NCI-H446 treated with DMSO at 0.1 percent for 48 hours (cell line): ENCODE results near the gene LDB2.

Experiments
- DNase-seq: peaks from one replicate; lab custom pipeline; 2025; lab: John Stamatoyannopoulos, UW

LDB2 gene

DNA sequence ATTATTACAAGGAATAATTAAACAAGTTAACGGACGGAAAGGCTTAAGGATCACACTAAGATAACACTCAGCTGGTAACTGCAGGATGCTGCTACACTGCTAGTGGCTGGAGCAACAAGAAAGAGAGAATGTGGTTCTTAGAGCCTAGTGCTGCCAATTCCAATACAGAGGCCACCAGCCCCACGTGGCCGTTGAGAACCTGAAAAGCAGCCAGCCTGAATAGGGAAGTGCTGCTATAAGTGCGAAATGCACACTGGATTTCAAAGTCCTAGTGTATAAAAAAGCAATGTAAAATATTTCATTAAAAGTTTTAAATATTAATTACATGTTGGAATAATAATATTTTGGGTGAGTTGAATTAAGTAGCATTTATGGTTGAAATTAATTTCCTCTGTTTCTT lies 414.9 kb downstream of the LDB2 start:
- no peak for DNase-seq

DNA sequence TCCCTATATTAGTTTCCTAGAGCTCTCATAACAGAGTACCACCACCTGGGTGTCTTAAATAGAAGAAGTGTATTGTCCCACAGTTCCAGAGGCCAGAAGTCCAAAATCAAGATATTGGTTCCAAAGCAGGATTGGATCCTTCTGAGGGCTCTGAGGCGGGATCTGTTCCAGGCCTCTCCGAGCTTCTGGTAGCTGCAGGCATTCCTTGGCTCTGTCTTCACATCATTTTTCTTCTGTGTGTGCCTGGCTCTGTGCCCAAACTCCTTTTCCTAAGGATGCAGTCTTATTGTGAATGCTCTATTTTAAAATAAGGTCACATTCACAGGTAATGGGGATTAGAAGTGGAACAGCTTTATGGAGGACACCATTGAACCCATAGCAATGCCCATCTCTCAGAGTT lies 418.4 kb downstream of the LDB2 start:
- DNase-seq, result no peak

DNA sequence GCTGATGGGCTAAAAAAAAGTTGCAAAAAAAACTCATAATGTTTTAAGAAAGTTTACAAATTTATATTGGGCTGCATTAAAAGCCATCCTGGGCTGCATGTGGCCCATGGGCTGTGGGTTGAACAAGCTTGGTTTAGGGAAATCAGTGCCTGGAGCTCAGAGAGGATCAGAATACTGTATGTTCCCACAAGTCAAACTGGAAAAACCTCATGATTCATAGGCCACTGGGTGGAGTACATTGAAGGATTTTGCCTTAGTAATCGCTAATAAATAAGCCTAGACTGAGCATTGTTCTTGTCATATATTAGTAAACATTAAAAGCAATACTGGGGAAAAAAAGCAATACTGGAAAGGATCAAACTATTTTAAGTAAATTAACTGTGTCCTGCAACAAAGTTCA lies 425.9 kb downstream of the LDB2 start:
- no peak for DNase-seq

DNA sequence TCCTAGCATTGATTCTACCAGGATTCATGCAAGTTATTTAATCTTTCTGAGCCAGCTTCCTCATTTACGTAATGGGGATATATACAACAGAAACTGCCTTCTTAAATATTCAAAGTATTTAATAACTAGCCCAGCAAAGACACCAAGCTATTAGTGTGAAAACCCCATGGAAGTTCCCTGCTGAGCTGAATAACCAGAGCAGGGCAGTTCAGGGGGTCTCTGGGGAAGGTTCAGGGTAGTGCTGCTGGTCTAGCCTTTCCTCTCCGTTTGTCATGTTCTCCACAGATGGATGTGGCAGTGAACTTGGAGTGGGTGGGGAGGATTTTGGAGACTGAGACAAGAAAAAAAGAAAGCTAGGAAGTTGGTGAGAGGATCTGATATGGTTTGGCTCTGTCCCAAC lies 431.4 kb downstream of the LDB2 start:
- no peak for DNase-seq

DNA sequence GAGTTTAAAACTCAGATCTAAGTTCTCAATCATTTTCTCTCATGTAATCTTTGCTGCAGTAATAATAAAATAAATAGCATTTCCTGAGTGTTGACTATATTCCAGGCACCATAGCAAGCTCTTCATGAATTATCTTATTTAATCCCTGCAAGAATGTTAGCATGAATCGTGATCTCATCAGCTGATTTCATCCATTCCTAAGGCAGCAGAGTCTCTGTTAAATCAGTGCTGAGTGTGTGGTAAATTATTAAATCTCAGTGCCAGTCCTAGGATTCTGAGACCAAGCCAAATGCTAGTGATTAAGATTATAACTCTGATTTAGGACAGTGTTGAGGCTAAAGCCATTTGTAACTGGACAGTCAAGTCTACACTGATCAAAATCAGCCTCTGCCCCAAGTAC lies 431.9 kb downstream of the LDB2 start:
- no peak for DNase-seq

DNA sequence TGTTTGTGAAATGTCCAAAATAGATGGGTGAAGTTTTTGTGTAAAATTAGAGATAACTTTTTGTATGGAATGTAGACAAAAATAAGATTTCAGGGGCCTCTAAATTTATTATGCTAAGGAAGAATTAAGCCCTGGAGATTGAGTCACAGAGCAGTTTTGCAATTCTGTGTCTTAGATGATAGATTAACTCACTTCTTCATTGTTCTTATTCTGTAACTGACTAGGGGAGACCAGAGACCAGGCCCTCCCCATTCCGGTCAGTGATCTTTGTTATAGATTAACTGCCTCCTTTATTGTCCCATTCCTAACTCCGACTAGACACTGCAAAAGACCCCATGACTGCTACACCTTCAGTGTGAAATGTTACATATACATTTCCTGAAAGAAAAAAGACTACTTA lies 433.8 kb downstream of the LDB2 start:
- no peak for DNase-seq

DNA sequence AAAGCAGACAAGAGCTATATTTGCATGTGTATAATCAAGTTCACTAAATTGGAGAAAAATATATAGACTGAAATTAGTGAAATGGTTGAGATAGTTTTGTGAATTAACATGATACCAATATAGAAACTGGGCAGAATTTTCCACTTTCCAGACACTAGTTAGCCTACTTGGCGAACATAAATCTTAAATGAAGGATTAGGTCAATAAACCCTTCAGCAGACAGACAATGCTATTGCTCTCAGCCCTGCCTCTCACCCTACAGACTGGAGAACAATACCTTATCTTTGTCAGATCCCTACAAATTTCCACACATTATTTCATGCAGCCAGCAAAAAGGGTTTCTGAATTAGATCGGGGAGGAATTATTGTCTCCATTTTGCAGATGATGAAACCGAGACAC lies 435.8 kb downstream of the LDB2 start:
- no peak for DNase-seq

DNA sequence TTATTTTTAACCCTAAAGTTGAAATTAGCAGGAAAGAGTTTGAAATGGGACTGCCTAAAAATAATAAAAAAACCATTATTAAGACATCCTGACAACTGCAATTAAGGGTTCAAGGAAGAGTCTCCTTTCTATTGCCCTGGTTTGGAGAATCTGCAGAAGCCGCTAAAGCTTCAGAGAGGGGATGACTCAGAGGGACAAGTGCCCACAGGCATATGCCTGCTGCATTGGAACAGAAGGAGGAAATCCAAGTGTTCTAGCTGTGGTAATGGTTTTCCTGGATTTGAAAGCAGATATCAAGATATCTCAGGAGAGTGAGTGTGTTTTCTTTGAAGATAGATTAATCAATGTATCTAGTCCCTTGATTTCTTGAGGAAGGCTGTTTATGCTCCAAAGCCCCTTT lies 437.1 kb downstream of the LDB2 start:
- no peak for DNase-seq

DNA sequence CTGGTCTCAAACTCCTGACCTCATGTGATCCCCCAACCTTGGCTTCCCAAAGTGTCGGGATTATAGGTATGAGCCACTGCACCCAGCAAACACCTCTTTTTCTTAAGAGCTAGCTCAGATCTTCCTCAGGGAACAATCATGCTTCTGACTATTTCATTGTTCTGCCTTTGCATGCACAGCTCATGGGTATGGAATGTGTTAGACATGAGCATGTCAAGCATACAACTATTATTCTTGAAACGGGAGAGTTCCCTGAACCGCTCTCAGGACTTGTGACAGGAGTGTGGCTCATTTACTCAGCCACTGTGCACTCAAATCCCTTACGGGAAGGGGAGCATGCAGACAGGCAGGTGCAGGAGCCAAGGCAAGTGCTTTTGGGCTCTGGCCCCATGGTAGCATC lies 440.5 kb downstream of the LDB2 start:
- no peak for DNase-seq
